GM12873 (cell line): ENCODE measurements around the gene CIT.

Source experiments
- TF ChIP-seq, protein P1 (sequence below): IDR thresholded peaks from 2 replicates; pipeline ENCODE4 v1.5.1; 2012; ENCODE audit warnings: low read depth, mild to moderate bottlenecking, moderate library complexity, low read length, control low read depth; ENCODE audit not compliant: insufficient read depth; ENCODE audit errors: missing control alignments

Gene CIT

DNA sequence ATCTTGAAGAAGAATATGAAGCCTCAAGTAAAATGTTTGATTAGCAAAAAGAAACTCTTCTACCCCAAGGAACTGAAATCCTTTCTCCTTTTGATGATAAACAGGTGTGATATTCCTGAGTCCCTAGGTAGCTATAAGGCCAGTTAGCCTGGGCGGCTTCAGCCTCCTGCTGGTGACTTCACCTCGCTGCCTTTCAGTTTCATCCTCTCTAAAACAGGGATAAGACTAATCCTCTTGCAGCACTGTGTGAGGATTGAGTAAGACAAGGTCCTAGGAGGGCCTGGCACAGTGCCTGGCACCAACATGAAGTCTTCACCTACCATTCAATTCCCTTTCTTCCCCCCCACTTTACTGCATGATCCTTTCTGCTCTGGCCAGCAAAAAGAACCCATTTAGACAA lies 42.1 kb downstream of the CIT start:
- TF ChIP-seq, protein P1, sequence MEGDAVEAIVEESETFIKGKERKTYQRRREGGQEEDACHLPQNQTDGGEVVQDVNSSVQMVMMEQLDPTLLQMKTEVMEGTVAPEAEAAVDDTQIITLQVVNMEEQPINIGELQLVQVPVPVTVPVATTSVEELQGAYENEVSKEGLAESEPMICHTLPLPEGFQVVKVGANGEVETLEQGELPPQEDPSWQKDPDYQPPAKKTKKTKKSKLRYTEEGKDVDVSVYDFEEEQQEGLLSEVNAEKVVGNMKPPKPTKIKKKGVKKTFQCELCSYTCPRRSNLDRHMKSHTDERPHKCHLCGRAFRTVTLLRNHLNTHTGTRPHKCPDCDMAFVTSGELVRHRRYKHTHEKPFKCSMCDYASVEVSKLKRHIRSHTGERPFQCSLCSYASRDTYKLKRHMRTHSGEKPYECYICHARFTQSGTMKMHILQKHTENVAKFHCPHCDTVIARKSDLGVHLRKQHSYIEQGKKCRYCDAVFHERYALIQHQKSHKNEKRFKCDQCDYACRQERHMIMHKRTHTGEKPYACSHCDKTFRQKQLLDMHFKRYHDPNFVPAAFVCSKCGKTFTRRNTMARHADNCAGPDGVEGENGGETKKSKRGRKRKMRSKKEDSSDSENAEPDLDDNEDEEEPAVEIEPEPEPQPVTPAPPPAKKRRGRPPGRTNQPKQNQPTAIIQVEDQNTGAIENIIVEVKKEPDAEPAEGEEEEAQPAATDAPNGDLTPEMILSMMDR, result no peak

DNA sequence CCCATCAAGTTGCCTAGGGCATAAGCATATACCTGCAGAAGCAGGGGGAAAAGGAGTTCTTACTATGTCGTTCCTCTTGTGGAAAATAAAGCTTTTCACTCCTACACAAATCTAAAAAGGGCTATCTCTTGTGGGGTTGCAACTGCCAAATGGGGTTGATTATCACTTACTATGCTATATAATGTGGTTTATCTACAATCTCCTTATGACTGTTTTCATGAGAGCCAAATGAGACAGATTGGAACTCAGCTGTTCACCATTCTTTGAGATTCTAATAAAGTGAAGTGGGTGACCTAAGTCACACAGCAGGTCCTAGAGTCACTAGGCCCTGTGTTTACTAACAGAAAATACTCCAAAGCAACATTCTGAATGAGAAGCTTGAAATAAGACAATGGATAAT lies 47.7 kb downstream of the CIT start:
- TF ChIP-seq, protein P1, result no peak

DNA sequence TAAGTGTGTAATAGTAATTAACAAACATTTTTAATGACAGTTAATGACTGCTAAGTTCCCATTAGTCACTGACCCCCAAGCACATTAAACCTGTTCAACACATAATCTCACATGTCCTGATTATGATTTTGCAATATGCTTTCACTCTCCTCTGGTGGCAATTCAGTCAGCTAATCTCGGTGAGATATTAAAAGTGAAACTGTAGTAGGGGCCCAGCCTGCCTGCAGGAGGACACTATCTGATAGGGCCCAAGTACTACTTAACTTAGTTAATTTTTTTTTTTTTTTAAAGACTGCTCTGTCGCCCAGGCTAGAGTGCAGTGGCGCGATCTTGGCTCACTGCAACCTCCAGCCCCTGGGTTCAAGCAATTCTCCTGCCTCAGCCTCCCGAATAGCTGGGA lies 48.8 kb downstream of the CIT start:
- TF ChIP-seq, protein P1, result no peak

DNA sequence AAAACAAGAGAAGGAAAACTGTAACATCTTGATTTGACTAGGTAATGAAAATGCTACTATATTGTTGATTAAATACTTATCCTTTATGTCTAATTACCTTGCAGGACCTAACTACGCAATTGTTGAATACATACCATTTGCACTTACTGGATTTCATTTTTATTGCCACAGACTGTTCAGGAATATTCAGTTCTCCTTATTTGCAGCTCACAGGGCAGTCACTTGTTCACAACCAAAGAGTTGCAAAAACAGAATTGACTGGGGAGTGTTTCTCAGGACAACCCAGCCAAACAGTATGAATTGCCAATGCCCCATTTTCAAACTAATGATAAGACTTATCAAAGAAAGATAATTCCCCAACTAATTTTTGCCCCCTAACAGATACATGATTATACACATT lies 49.4 kb downstream of the CIT start:
- TF ChIP-seq, protein P1, result no peak

DNA sequence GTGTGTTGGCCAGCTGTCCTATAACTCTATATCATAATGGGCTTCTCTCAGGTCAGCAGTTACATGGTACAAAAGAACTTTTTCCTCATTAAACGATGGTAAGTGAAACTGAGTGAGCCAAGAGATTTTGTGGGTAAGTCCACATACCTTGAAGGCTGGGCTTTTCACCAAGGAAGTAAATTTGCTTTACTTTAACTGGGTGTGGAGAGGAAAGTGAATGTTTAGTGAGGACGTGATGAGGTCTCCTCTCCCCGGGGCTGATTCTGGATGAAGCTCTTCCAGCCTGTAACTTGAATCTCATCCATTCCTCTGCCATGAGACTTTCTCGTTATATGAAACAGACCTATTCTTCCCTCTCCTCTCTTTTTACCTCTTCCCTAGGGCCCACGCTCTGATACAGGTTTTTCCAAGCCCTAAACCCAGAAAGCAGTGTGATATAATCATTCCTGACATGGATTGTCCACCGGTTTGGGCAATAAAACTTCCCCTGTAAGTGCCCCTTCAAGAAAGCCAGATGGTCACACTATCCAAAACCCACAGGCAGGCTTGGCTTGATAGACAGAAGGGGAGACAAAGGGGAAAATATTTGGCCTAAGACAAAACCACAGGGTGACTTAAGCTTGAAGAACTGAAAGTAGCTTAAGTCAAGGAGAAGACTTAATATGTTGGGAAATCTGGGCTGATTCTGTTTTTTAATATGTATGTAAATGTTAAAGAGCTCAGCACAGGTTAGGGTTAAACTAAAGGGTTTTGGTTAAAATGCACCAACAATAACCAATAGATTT lies 50.3 kb downstream of the CIT start:
- TF ChIP-seq, protein P1, result no peak

DNA sequence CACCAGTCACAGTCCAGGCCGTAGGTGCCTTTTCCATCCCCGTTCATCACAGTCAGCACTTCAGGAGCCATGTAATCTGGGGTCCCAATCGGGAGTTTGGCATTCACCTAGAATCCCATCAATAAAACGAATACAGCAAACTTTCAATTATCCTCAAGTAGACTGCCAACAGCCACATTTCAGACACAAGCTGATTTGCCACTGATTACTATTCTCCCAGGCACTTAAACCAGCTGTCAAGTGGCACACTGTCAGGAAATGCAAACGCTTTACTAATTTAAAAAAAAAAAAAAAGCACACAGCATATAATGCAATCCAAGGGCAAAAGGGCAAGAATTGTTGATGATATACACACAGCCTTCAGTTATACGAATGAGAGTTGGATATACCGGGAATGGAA lies 51.9 kb downstream of the CIT start:
- TF ChIP-seq, protein P1, result no peak

DNA sequence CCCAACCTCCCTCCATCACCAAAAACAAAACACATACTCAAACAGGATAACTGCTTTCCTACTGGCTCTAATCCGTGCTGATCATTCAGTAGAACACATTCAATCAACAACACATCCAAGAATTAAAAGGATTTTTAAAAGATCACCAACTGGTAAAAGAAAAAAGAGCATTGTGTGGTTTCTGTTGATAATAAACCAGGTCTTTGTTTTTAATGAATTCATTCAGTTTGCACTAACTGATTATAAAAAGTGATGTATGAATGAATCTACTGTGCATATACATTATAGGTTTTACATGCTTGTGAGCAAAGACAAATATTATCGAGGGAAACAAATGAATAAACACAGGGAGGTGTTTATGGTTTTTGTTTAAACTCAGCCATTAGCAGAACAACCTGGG lies 55.1 kb downstream of the CIT start:
- TF ChIP-seq, protein P1, result no peak
